ENCODE results near the gene AOPEP. TPM values are rescaled to one million over a fixed set of nuclear protein-coding genes. Genes with fewer than 3 reads are reported as not detected.
"Not testable (repeated sequence)": the region's sequence is repeated elsewhere in the genome, so short reads cannot be mapped to it uniquely, and the experiment has no call there.

The AOPEP gene
- total RNA-seq, 1 donor from 2014 or later: 213 TPM

DNA sequence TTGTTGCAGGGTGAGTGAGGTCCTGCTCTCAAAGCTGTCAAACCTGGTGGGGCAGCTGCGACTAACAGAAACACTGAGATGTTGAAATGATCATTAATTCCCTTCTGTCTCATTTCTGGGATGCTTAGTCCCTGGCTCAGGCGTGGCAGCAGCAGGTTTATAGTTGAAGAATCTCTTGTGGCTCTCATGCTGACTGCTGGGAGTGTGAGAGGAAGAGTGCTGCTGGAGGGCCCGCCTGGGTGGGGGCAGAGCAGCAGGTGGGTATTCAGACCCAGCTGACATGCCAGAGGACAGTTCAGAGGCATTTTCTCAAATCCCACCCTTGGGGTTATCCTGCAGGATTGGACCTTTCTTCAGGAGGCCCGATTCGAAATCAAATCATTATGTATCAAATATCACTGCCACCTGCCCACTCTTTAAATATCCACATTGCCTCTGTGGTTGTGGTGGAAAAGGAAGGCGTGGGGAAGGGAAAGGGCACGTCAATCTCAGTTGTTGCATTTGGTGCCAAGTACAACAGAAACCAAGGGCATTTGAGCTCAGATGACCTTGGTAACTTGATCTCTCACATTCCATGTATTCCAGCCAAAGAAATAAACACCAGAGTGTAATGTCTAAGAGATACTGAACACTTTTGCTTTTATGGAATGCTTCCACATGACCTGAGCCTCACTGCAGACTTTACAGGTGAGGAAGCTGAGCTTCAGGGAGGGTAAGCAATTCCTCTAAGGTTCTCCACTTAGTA is 224.3 kb downstream of the AOPEP start:
- DNase-seq (ENCODE audit: low read depth): peak; percentile 97

DNA sequence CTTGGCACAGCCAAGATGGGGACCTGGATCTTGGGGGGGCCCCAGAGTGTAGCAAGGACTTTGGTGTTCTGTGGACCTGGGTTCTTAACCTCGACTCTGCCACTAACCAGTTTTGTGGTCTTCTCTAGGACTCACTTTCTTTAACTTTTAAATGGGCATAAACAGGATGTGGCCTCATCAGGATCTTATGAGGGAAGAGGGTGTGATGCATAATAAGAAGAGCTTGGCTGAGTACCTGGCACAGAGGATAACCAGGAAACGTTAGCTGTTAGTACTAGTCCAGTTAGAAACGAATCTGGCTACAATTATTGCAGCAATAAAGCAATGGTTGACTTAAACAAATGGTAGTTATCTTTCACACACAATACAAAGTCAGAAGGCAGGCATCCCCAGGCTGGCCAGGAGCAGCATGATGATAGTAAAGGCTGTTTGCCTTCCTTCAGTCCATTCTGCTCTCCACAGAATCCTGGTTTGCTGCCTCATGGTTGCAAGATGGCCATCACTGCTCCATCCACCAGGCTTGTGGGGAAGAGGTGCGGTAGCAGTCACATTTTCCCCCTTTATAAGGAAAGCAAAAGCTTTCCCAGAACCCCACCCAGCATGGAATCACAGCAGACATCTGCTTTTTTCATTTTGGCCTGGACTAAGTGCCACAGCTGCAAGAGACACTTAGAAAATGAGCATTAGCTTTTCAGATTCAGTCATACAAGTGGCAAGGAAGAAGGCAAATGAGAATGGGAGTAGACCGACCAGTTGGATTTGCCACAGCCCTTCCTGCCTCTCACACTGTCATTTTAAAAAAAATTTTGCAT is 225.0 kb downstream of the AOPEP start:
- peak; percentile 69 for DNase-seq (ENCODE audit: low read depth)

DNA sequence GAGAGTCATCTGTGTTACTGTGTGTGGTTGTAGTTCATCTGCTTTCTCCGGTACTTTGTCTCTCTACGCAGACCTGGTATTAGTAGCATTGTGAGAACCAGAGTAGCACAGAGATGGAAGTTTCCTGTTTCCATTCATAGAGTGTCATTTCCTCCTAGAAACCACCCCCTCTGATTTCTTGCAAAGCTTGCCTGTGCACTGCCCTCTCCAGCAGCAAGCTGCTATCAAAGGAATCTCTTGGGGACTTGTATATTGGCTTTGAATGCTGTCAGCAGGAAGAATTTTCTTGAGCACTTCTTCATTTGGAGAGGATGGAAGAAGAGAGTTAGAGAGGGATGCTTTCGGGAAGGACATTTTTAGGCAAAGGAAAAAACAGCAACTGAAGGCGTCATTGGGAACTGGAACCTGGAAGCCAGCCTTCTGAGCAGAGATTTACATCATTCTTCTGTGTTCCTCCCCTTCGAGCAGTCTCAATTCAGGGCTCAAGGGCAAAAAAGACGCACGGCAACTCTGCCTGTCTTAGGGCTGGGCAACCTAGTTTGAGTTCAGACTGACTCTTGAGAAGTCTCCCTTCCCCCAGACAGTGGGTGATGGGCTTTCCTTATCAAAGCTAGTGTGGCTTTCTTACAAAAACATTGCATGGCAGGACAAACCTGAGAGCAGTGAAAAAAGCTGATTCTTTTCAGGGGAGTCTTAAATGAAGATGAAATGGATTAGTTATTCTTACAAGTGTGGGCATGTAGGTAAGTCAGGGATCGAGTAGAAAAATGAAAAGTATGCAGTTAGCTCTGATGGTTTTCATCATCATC is 226.3 kb downstream of the AOPEP start:
- DNase-seq (ENCODE audit: low read depth): no peak

DNA sequence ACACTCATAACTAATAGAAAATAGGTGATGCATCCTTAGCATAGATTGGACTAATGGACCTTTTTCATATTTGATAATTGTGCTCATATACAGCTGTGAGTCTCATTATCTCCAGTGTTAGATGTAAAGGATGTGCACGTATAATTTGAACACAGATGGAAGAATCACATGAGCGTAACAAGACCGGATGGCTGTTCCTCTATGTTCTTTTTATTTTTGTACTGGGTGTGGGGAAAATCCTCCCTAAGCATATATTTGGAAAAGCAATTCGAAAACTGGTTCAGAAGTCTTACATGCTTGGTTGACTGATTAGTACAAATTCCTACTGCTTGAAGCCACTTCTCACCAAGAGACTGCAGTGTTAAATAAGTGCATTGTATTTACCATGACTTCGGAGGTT is 230.2 kb downstream of the AOPEP start:
- no peak for DNase-seq (ENCODE audit: low read depth)

DNA sequence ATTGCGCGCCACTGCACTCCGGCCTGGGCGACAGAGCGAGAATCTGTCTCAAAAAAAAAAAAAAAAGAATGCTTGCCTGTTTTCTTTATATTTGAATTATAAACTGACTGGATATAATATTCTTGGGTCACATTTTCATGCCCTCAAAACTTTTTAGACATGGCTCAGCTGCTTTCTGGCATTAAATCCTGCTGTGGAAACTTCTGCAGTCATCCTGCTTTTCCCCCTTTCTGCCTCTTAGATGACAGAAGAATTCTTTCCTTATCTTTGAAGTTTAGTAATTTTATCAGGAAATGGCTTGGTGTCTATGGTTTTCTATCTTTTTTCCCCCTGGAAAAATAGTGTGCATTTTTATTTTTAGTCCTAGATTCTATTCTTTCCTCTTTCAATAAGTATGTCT is 234.5 kb downstream of the AOPEP start:
- DNase-seq (ENCODE audit: low read depth): no peak

DNA sequence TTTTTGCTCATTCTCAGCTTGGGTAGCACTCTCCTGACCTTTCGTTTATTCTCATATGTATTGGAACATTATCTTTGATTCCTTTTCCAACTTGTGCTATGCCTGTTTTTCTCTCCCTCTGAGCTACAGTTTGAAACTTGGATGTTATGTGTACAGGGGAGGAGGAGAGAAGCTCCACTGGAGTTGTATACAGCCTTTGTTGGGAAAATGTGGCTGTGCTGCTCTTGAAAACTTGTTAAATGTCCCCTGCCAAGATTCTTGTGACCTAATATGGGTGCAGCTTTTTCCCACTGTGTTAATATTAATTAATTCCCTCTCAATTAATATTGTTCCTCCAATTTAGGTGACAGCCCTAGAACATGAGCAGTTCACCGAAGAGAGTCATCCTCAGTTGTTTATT is 235.4 kb downstream of the AOPEP start:
- no peak for DNase-seq (ENCODE audit: low read depth)

DNA sequence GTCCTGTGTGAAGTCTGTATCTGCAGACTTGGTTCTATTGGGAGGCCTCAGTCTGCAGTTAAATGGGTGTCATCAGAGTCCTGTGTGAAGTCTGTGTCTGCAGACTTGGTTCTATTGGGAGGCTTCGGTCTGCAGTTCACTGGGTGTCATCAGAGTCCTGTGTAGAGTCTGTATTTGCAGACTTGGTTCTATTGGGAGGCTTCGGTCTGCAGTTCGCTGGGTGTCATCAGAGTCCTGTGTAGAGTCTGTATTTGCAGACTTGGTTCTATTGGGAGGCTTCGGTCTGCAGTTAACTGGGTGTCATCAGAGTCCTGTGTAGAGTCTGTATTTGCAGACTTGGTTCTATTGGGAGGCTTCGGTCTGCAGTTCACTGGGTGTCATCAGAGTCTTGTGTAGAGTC is 239.1 kb downstream of the AOPEP start:
- not testable (repeated sequence) for DNase-seq (ENCODE audit: low read depth)

DNA sequence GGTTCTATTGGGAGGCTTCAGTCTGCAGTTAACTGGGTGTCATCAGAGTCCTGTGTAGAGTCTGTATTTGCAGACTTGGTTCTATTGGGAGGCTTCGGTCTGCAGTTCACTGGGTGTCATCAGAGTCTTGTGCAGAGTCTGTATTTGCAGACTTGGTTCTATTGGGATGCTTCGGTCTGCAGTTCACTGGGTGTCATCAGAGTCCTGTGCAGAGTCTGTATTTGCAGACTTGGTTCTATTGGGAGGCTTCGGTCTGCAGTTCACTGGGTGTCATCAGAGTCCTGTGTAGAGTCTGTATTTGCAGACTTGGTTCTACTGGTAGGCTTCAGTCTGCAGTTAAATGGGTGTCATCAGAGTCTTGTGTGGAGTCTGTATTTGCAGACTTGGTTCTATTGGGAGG is 239.5 kb downstream of the AOPEP start:
- not testable (repeated sequence) for DNase-seq (ENCODE audit: low read depth)

DNA sequence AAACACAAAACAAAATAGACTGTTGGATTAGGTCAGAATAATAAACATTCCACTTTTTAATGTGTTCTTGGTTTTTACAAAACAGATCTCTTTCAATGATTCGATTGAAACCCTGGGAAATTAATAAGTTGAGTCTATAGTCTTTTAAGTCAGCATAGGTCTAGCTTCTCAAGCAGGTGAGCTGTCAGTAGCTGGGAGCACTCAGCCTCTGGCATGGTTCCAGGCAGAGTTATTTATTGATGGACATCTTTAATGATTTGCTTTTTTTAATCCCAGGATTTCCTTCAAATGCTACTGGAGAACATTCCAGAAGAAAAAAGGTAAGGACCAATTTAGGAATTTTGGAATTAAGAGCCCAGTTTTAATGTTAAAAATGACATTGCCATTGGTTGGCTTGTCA is 241.0 kb downstream of the AOPEP start:
- DNase-seq (ENCODE audit: low read depth): no peak

DNA sequence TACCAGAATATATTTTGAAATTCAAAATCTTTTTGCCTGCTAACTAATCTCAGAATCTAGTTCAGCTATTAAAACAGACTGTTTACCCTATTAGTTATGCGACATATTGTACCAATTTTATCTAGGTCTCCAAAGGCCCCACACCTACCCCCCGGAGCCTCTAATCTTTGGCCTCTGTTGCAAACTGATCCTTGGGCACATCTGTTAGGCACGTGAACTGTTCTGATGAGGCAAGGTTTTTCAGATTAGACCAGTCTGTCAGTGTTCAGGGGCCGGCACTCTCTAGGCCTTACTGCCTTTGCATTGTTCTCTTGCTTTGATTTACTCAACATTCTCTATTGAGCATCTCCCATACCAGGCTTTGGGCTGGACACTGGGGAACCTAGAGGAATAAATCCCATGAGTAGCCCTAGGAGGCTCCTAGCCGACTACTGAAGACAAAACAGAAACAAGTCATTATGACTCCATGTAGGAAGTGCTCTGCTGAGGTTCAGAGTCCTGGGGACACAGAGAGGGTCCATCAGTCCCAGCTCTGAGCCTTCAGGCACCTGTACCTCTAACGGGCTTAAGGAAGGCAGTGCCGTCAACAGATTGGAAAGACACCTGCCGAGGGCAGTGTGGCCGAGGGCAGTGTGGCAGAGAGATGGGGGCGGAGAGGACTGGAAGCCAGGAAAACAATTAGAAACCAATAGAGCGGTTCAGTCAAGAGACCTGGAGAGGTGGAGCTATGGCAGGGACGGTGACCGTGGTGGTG is 245.1 kb downstream of the AOPEP start:
- DNase-seq (ENCODE audit: low read depth): no peak

DNA sequence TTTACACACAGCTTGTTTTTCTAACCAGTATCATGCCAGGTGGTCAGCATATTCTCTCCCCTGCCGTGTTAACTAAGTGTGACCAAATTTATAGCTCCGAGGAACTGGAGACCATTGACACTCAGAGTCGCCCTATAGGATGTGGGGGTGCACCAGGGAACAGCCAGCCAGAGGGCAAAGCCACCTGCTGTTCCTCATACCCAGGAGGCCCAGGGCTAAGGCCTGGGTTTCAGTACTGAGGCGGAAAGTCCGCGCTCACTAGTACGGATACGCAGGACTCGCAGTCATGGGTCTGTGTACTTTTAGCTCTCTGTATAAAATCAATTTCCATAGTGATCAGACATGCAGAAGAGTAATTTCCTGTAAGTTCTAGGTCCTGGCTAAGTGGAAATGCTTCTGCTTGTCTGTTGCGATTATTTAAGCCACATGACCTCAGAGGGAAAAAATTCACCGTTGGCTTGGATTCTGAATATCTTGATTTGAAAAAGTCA is 247.0 kb downstream of the AOPEP start:
- DNase-seq (ENCODE audit: low read depth): no peak

DNA sequence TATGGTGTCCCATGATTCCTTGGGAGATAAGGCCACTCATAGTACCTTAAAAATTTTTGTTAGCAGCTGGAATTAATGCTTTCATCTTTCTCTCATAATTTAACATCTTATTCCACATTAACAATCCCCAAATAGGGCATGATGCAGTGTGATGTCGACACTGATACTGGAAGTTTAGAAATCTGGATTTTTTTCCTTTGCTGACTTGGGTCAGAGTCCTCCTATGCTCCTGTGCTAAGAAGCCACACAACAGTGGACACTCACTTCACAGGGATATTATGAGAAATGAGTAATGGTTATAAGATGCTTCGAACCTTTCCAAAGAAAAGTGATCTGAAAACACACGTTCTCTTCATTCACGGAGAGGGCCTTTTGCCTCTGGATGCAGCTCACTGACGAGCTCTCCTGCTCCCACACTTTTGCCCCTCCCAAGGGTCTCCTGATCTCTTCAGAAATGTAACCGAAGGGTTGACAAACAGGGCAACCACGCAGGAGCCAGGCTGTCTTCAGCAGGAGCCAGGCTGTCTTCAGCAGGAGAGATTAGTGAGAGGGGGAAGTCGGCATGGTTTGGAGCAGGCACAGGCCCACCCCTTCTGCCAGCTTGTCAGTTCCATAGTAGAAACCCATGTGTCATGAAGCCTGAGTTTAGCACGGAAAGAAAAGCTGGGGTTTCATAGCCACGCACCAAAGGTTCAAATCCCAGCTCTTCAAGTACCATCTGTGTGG is 247.8 kb downstream of the AOPEP start:
- no peak for DNase-seq (ENCODE audit: low read depth)

DNA sequence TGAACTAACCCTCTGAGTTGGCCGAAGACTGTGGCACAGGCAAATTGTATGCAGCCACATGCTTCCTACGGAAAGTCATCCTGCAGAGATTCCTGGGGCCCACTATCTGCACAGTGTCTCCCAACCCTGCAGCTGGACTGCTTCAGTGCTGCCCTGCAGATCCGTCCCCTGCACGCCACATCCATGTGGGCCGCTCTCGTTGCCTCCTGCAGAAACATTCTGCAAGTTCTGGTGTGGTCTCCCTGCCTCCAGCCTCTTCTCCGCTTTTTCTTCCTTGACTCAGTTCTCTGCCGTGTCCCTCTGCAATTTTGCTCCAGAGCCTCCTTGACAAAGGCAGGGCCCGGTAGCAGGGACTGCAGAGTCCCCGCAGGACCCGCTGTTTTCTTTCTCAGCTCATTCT is 249.0 kb downstream of the AOPEP start:
- DNase-seq (ENCODE audit: low read depth): no peak

DNA sequence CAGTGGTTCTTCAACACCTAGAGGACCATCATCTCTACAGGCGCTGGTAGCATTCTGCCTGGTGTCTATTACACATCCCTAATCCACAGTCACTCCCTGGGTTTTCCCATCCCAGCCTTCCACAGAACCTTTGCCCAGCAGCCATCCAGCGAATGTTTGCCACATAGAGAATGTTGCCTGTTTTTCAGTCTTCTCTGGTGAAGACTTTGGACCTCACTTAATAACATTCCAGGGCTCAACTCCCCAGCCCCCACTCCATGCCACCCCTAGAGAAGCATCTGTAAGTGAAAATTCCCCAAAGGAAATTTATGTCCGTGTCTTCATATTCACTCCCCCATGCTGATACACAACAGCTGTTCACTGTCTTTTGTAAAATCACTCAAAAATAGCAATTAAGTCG is 249.6 kb downstream of the AOPEP start:
- DNase-seq (ENCODE audit: low read depth): peak; percentile 50

DNA sequence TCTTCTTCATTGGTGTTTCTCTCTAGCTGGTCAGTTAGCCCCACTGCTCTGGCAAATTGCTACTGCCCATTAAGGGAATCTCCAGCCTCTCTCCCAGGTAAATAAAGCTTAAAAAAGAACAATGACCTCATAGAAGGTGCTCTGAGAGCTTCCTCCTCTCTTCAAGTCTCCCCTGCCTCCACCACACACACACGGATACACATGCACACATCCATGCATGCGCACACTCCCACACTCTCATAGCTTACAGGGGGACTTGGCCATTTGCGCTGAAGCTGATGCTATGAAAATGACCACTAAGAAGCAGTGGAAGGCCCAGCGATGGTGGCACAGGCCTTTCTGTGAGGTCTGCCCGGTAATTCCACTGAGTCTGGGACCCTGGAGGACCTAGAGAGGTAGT is 250.9 kb downstream of the AOPEP start:
- no peak for DNase-seq (ENCODE audit: low read depth)

DNA sequence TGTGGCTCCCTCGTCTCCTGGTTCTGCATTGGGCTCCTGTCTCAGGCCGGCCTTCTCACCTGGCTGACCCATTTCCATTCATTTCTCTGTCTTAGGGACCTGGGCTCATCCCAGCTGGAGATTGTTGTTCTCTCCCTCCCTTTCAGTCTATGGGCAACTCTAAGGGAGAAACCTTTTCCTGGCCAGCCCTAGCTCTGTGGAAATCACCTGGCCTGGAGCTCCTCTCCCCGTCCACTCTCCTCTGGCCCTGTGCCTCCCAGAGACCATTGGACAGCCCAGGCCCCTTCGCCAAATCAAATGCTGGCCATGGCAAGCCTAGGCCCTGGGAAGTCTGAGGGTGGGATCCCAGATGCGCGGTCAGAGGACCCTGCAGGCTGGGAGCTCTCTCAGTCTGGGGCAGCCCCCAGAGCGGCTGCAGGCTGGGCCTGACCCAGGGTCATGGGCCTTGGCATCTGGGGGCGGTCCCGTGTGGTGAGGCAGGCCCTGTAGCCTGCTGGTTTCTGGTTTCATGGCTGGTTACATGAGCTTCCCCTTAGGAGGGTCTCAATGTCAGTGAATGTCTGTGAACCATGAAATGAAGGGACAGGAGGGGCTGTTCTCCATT is 253.5 kb downstream of the AOPEP start:
- DNase-seq (ENCODE audit: low read depth): no peak

DNA sequence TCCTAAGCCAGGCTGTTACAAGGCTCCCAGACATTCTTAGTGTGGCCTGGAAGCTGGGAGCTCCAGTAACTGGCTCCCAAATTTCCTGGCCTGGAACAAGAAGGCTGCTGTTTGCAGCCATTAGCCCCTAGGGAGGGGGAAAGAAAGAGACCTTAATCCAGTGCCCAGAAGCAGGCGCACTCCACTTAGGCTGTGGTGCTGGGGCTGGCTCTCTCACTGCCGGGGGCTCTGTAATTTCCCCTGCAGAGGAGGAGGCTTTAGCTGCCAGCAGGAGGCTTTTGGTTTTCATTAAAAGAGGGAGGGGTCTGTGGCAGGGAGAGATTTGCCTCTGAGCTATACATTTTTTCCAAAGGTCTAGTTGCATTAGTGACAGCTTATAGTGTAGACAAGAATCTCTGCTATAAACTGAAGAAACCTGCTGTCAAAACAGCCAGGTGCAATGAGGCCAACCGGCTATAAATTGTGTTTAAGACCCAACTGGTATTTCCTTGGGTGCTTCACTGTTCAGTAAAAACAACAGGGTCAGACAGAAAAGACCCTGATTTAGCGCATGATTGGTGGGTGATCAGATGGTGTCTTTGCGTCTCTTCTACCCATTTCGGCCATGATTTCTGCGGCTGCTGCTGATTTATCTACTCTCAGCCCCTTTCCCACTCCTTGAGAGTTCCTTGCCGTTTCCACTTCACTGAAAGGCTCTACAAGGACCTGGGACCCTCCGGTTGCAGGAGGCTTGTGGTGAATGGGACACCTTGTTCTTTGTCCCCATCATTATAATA is 254.6 kb downstream of the AOPEP start:
- no peak for DNase-seq (ENCODE audit: low read depth)

DNA sequence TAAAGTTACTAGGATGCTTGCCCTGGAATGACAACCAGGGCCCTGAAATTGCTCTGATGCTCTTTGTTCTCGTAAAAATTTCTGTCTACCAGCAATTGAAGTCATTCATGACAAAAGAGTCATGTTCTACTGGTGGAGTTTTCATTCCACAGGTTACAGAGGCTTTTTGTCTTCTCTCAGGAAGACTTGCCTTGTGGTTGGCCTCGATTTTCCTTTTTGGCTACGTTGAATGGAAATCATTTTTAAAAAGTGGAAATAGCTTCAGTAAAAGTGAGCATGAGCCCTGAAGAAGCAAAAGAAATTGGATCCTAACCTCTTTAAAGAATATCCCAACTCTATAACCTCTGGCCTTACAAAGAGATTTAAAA is 255.2 kb downstream of the AOPEP start:
- DNase-seq (ENCODE audit: low read depth): no peak

DNA sequence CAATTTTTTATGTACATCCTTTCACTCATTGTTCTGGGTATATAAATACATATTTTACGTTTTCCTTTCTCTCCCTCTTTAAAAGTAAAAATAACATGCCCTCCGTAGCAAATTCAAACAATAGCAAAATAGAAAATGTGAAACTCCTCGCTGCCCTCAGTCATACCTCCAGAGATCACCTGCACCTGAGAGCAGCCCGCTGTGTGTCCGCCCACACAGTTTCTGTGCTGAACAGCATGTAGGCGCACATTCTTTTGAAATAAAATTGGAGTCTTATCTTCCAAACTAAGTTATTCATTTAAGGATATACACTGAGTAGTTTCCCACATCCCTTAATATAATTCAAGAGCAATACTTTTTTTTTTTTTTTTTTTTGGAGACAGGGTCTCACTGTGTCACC is 255.7 kb downstream of the AOPEP start:
- DNase-seq (ENCODE audit: low read depth): no peak
